GM23248 (cell line): ENCODE results near the gene TMEM40. TPM values are rescaled to one million over a fixed set of nuclear protein-coding genes. Genes with fewer than 3 reads are reported as not detected.
A peak's percentile ranks its signal among the peaks of the same experiment; 100 is the strongest.

Experiments
- DNase-seq: peaks from one replicate; pipeline ENCODE4 v3.0.0-alpha.2; 2015
- H2AFZ ChIP-seq: fragments of 200-600 bp; sonication (generic); 2 replicates; pipeline ENCODE4 v1.6.1; 2016; ENCODE audit warnings: antibody characterized with exemption
- H3F3A ChIP-seq: fragments of 200-600 bp; sonication (generic); 2 replicates; pipeline ENCODE4 v1.6.1; 2016; ENCODE audit warnings: mild to moderate bottlenecking, antibody characterized with exemption, mixed run types; ENCODE audit not compliant: insufficient read depth
- H3K27ac ChIP-seq: fragments of 200-600 bp; sonication (generic); 2 replicates; pipeline ENCODE4 v1.5.1; 2016; ENCODE audit warnings: mild to moderate bottlenecking
- H3K27me3 ChIP-seq: fragments of 200-600 bp; sonication (generic); replicated peaks from 2 replicates; pipeline ENCODE4 v1.6.1; 2016; ENCODE audit warnings: mild to moderate bottlenecking; ENCODE audit not compliant: insufficient read depth
- H3K36me3 ChIP-seq: fragments of 200-600 bp; sonication (generic); 2 replicates; pipeline ENCODE4 v1.6.1; 2016; ENCODE audit warnings: low read depth, mild to moderate bottlenecking
- H3K4me1 ChIP-seq: fragments of 200-600 bp; sonication (generic); 2 replicates; pipeline ENCODE4 v1.6.1; 2016; ENCODE audit warnings: mild to moderate bottlenecking; ENCODE audit not compliant: insufficient read depth
- H3K4me2 ChIP-seq: fragments of 200-600 bp; sonication (generic); one replicate; pipeline ENCODE4 v1.6.1; 2016; ENCODE audit warnings: mild to moderate bottlenecking; ENCODE audit not compliant: unreplicated experiment
- H3K4me3 ChIP-seq: fragments of 200-600 bp; sonication (generic); 2 replicates; pipeline ENCODE4 v1.5.1; 2016; ENCODE audit warnings: mild to moderate bottlenecking
- H3K79me2 ChIP-seq: fragments of 200-600 bp; sonication (generic); 2 replicates; pipeline ENCODE4 v1.6.1; 2016; ENCODE audit warnings: mild to moderate bottlenecking; ENCODE audit not compliant: insufficient read depth
- H3K9ac ChIP-seq: fragments of 200-600 bp; sonication (generic); 2 replicates; pipeline ENCODE4 v1.6.1; 2016; ENCODE audit warnings: mild to moderate bottlenecking
- H3K9me2 ChIP-seq: fragments of 200-600 bp; sonication (generic); 2 replicates; pipeline ENCODE4 v1.6.1; 2016; ENCODE audit warnings: mixed run types, mild to moderate bottlenecking, moderate library complexity; ENCODE audit not compliant: insufficient read depth
- H3K9me3 ChIP-seq: fragments of 200-600 bp; sonication (generic); one replicate; pipeline ENCODE4 v1.6.1; 2017; ENCODE audit warnings: low read depth
- H4K20me1 ChIP-seq: fragments of 200-600 bp; sonication (generic); 2 replicates; pipeline ENCODE4 v1.6.0; 2016; ENCODE audit not compliant: insufficient read depth
- EZH2 ChIP-seq: fragments of 200-600 bp; sonication (generic); IDR thresholded peaks from 2 replicates; pipeline ENCODE4 v1.6.1; 2018; ENCODE audit warnings: antibody characterized with exemption, mild to moderate bottlenecking; ENCODE audit not compliant: insufficient read depth, poor library complexity, severe bottlenecking
- EZH2phosphoT487 ChIP-seq: fragments of 200-600 bp; sonication (generic); IDR thresholded peaks from 2 replicates; pipeline ENCODE4 v1.6.1; 2018; ENCODE audit warnings: antibody characterized with exemption, moderate library complexity, mild to moderate bottlenecking, low read depth; ENCODE audit not compliant: insufficient read depth
- WGBS, 2 experiments: methylation state at CpG; one replicate each; pipeline ENCODE4 v1.1.6; 2015 to 2017; ENCODE audit warnings: low lambda C conversion rate in 2 of 2, low coverage in 1 of 2; ENCODE audit errors: missing lambda C conversion rate in 2 of 2; 5-methylcytosine and 5-hydroxymethylcytosine counted together
- in situ Hi-C: fragments of 300-500 bp; cut with MboI; formaldehyde crosslinking; loops from 2 replicates; pipeline ENCODE4 v1.15.0; 2020
- polyA plus RNA-seq: library from polyadenylated mRNA; unstranded; fragments of >200 nt; fragmentation: Nextera tagmentation; extraction: Ambion mirVana; gene quantifications from 2 replicates; pipeline ENCODE4 v1.2.1, GENCODE V29; 2016
- total RNA-seq: library from RNA; depleted of rRNA; stranded (reverse); fragments of >200 nt; shearing (Covaris generic); gene quantifications from 2 replicates; pipeline ENCODE4 v1.2.3, GENCODE V29; 2014

TMEM40 gene
- total and polyA plus RNA-seq, 2 experiments from 2014 or later: not detected

- no peak for DNase-seq
- in situ Hi-C loops: no loop called here
- Histone ChIP-seq H3K36me3 (no peaks in the 10 kb centered on the region), H2AFZ (no peak overlapping the region), H3K9ac (no peak overlapping the region), H3K9me3 (no peaks in the 10 kb centered on the region), H4K20me1 (no peaks in the 10 kb centered on the region), H3K4me2 (no peak overlapping the region), H3K27me3 (no peaks in the 10 kb centered on the region), H3K27ac (no peak overlapping the region), H3K4me3 (no peak overlapping the region), H3K9me2 (no peaks in the 10 kb centered on the region), H3F3A (no peaks in the 10 kb centered on the region), H3K4me1 (peaks cover 4% of the 10 kb centered on the region), H3K79me2 (no peaks in the 10 kb centered on the region)
- WGBS, 2 experiments: 79 to 86% methylated on average over 8 of the region's 8 CpGs
- TF ChIP-seq EZH2 (no peak), EZH2phosphoT487 (no peak)
These were observed 5.2 kb upstream of the TMEM40 start for GRCh38 chr3:12764171-12764776.

- in situ Hi-C loops: no loop called here
- Histone ChIP-seq H3K4me3 (no peak overlapping the region), H3K27ac (no peak overlapping the region), H3K27me3 (no peaks in the 10 kb centered on the region), H3K36me3 (no peaks in the 10 kb centered on the region), H3K4me2 (no peak overlapping the region), H3K4me1 (peaks cover 15% of the 10 kb centered on the region), H3K9ac (no peak overlapping the region), H3F3A (peaks cover 6% of the 10 kb centered on the region; the same call in 1 of the 2 replicates), H3K9me3 (no peaks in the 10 kb centered on the region), H3K9me2 (no peaks in the 10 kb centered on the region), H2AFZ (no peak overlapping the region), H4K20me1 (no peaks in the 10 kb centered on the region), H3K79me2 (no peaks in the 10 kb centered on the region)
- TF ChIP-seq EZH2phosphoT487 (no peak), EZH2 (no peak)
- WGBS, 2 experiments: 78 to 92% methylated on average over 5 to 8 of the region's 8 CpGs
- no peak for DNase-seq
These were observed 870 bp upstream of the TMEM40 start for GRCh38 chr3:12759693-12760565.

- Histone ChIP-seq H3K4me3 (no peak overlapping the region), H3K79me2 (no peaks in the 10 kb centered on the region), H3K4me2 (no peak overlapping the region), H3K27me3 (no peaks in the 10 kb centered on the region), H3K9ac (peak overlapping the region; percentile 61), H3K27ac (peak overlapping the region; percentile 53), H3K9me2 (no peaks in the 10 kb centered on the region), H2AFZ (peak overlapping the region; percentile 88), H3F3A (peaks cover 6% of the 10 kb centered on the region; the same call in 1 of the 2 replicates), H3K36me3 (no peaks in the 10 kb centered on the region), H3K9me3 (no peaks in the 10 kb centered on the region), H3K4me1 (peaks cover 11% of the 10 kb centered on the region), H4K20me1 (no peaks in the 10 kb centered on the region)
- DNase-seq: peak; percentile 83
- TF ChIP-seq EZH2phosphoT487 (no peak), EZH2 (no peak)
- 41 to 47% methylated on average over 5 of the region's 5 CpGs for WGBS, 2 experiments
- in situ Hi-C loops: no loop called here
These were observed 856 bp downstream of the TMEM40 start for GRCh38 chr3:12758025-12758781.

GRCh38 chr3:12756635-12757034 is 2.4 kb downstream of the TMEM40 start:
- 87 to 100% methylated on average over 3 of the region's 3 CpGs for WGBS, 2 experiments
- Histone ChIP-seq H3K4me3 (no peak overlapping the region), H3K9me3 (no peaks in the 10 kb centered on the region), H3K4me2 (no peak overlapping the region), H3K79me2 (no peaks in the 10 kb centered on the region), H3K4me1 (peaks cover 16% of the 10 kb centered on the region), H3K9ac (no peak overlapping the region), H3F3A (peaks cover 9% of the 10 kb centered on the region; the same call in 1 of the 2 replicates), H3K36me3 (no peaks in the 10 kb centered on the region), H3K27me3 (no peaks in the 10 kb centered on the region), H4K20me1 (no peaks in the 10 kb centered on the region), H2AFZ (no peak overlapping the region), H3K9me2 (no peaks in the 10 kb centered on the region), H3K27ac (no peak overlapping the region)
- no peak for DNase-seq
- TF ChIP-seq EZH2: no peak
- no peak for TF ChIP-seq EZH2phosphoT487
- in situ Hi-C loops: no loop called here
